Neural cell (in vitro differentiated cells): ENCODE measurements around the gene LRRFIP2.

Experiments
- CTCF ChIP-seq: fragments of 450-650 bp; IDR thresholded peaks from 2 replicates; pipeline ENCODE4 v1.5.1; 2014; ENCODE audit warnings: antibody characterized with exemption, mild to moderate bottlenecking, moderate library complexity; ENCODE audit not compliant: poor library complexity, severe bottlenecking
- POLR2AphosphoS5 ChIP-seq: IDR thresholded peaks from 2 replicates; pipeline ENCODE4 v1.6.1; 2012
- REST ChIP-seq: IDR thresholded peaks from 2 replicates; pipeline ENCODE4 v1.6.1; 2012; ENCODE audit warnings: borderline replicate concordance
- TAF1 ChIP-seq: IDR thresholded peaks from 2 replicates; pipeline ENCODE4 v1.6.1; 2012; ENCODE audit warnings: low read depth

- TF ChIP-seq TAF1 (no peak), CTCF (no peak), REST (no peak), POLR2AphosphoS5 (no peak)
Observed at GRCh38 chr3:37223576-37223975, 49.2 kb upstream of the LRRFIP2 start.
